Muscle of leg (tissue), 11 donors: ENCODE measurements around the gene HEBP1. TPM values are rescaled to one million over a fixed set of nuclear protein-coding genes. Genes with fewer than 3 reads are reported as not detected.
A peak's percentile ranks its signal among the peaks of the same experiment; 100 is the strongest.
"Not testable (repeated sequence)": the region's sequence is repeated elsewhere in the genome, so short reads cannot be mapped to it uniquely, and the experiment has no call there.

Experiments used
- DNase-seq: peaks from one replicate; pipeline ENCODE4 v3.0.0; 2013
- H3K27ac ChIP-seq: one replicate; pipeline ENCODE4 v1.5.1; 2013; ENCODE audit warnings: mild to moderate bottlenecking, low read length, control low read depth
- H3K27me3 ChIP-seq: one replicate; pipeline ENCODE4 v1.6.1; 2013; ENCODE audit warnings: low read length; ENCODE audit not compliant: control insufficient read depth, insufficient read depth
- H3K36me3 ChIP-seq: one replicate; pipeline ENCODE4 v1.6.1; 2013; ENCODE audit warnings: low read length; ENCODE audit not compliant: control insufficient read depth, insufficient read depth
- H3K4me1 ChIP-seq: one replicate; pipeline ENCODE4 v1.6.1; 2013; ENCODE audit warnings: low read length; ENCODE audit not compliant: control insufficient read depth, insufficient read depth
- H3K4me3 ChIP-seq: one replicate; pipeline ENCODE4 v1.5.1; 2013; ENCODE audit warnings: low read length, control low read depth
- H3K9me3 ChIP-seq: replicated peaks from 2 replicates; pipeline ENCODE4 v1.6.1; 2013; ENCODE audit warnings: low read depth, low read length; ENCODE audit not compliant: control insufficient read depth
- WGBS: methylation state at CpG from one replicate; pipeline ENCODE4 v1.1.5; 2013; ENCODE audit warnings: missing lambda C conversion rate; ENCODE audit not compliant: insufficient coverage; 5-methylcytosine and 5-hydroxymethylcytosine counted together
- polyA plus RNA-seq, 8 donors: library from polyadenylated mRNA; unstranded; fragments of 120-200 nt; gene quantifications; one replicate each; pipeline versions ENCODE4 v1.2.1 to v1.2.3, GENCODE V29; 2013; ENCODE audit warnings: inconsistent platforms in 1 of 8, low replicate concordance in 1 of 8; ENCODE audit not compliant: insufficient read length in 8 of 8, insufficient read depth in 1 of 8
- total RNA-seq: library from RNA; stranded (reverse); fragments of 120-200 nt; gene quantifications from one replicate; pipeline ENCODE4 v1.2.4, GENCODE V29; 2013

The HEBP1 gene
- total and polyA plus RNA-seq, 9 donors = 13.9 to 63.2 (median 47.0) TPM

GRCh38 chr12:13039328-13039956 is 39.4 kb upstream of the HEBP1 start:
- WGBS = 58% methylated on average over 3 of the region's 5 CpGs
- Histone ChIP-seq H3K4me3 (no peak overlapping the region), H3K27me3 (peaks cover 4% of the 10 kb centered on the region), H3K4me1 (peaks cover 4% of the 10 kb centered on the region), H3K36me3 (no peaks in the 10 kb centered on the region), H3K27ac (no peak overlapping the region), H3K9me3 (no peaks in the 10 kb centered on the region)
- no peak for DNase-seq

GRCh38 chr12:13038491-13039161 is 38.6 kb upstream of the HEBP1 start:
- H3K27ac ChIP-seq = no peak overlapping the region
- no peaks in the 10 kb centered on the region for H3K9me3 ChIP-seq
- WGBS = 61% methylated on average over 3 of the region's 4 CpGs
- peaks cover 4% of the 10 kb centered on the region for H3K27me3 ChIP-seq
- H3K4me3 ChIP-seq = no peak overlapping the region
- H3K36me3 ChIP-seq = no peaks in the 10 kb centered on the region
- no peaks in the 10 kb centered on the region for H3K4me1 ChIP-seq
- no peak for DNase-seq

- H3K9me3 ChIP-seq = no peaks in the 10 kb centered on the region
- H3K27me3 ChIP-seq = no peaks in the 10 kb centered on the region
- H3K4me1 ChIP-seq = peaks cover 3% of the 10 kb centered on the region
- DNase-seq = no peak
- no peak overlapping the region for H3K27ac ChIP-seq
- H3K36me3 ChIP-seq = no peaks in the 10 kb centered on the region
- 96% methylated on average over 2 of the region's 3 CpGs for WGBS
- no peak overlapping the region for H3K4me3 ChIP-seq
Observed at GRCh38 chr12:13036881-13037280, 36.8 kb upstream of the HEBP1 start.

GRCh38 chr12:13035335-13035734 is 35.3 kb upstream of the HEBP1 start:
- not testable (repeated sequence) for H3K9me3 ChIP-seq
- WGBS = 100% methylated on average over 2 of the region's 5 CpGs

GRCh38 chr12:13033476-13033875 is 33.4 kb upstream of the HEBP1 start:
- DNase-seq = peak; percentile 39
- 44% methylated on average over 4 of the region's 5 CpGs for WGBS
- no peak overlapping the region for H3K4me3 ChIP-seq

More at GRCh38 chr12:13035335-13035734, 35.3 kb upstream of the HEBP1 start:
- H3K4me1 ChIP-seq, H3K27me3 ChIP-seq, DNase-seq, H3K27ac ChIP-seq, H3K36me3 ChIP-seq, H3K4me3 ChIP-seq: not testable (repeated sequence)

GRCh38 chr12:13032164-13032563 is 32.1 kb upstream of the HEBP1 start:
- Histone ChIP-seq H3K27ac (no peak overlapping the region), H3K9me3 (no peaks in the 10 kb centered on the region), H3K27me3 (no peaks in the 10 kb centered on the region), H3K4me1 (peaks cover 3% of the 10 kb centered on the region), H3K4me3 (no peak overlapping the region), H3K36me3 (no peaks in the 10 kb centered on the region)
- DNase-seq = no peak
- 100% methylated on average over 1 of the region's 2 CpGs for WGBS

More at GRCh38 chr12:13033476-13033875, 33.4 kb upstream of the HEBP1 start:
- no peak overlapping the region for H3K27ac ChIP-seq
- no peaks in the 10 kb centered on the region for H3K9me3 ChIP-seq
- H3K36me3 ChIP-seq = no peaks in the 10 kb centered on the region
- no peaks in the 10 kb centered on the region for H3K27me3 ChIP-seq
- peaks cover 3% of the 10 kb centered on the region for H3K4me1 ChIP-seq

- DNase-seq = no peak
- Histone ChIP-seq H3K9me3 (no peaks in the 10 kb centered on the region), H3K27ac (no peak overlapping the region), H3K36me3 (no peaks in the 10 kb centered on the region), H3K4me3 (no peak overlapping the region), H3K27me3 (no peaks in the 10 kb centered on the region), H3K4me1 (peaks cover 3% of the 10 kb centered on the region)
- WGBS = 80% methylated on average over 2 of the region's 9 CpGs
Observed at GRCh38 chr12:13030541-13031291, 30.7 kb upstream of the HEBP1 start.

- 100% methylated on average over 1 of the region's 4 CpGs for whole genome bisulfite sequencing
- Histone ChIP-seq H3K4me3 (no peak overlapping the region), H3K4me1 (peaks cover 3% of the 10 kb centered on the region), H3K27me3 (no peaks in the 10 kb centered on the region), H3K27ac (no peak overlapping the region), H3K36me3 (no peaks in the 10 kb centered on the region), H3K9me3 (no peaks in the 10 kb centered on the region)
- peak; percentile 35 for DNase-seq
Observed at GRCh38 chr12:13028825-13029570, 28.9 kb upstream of the HEBP1 start.

DNA sequence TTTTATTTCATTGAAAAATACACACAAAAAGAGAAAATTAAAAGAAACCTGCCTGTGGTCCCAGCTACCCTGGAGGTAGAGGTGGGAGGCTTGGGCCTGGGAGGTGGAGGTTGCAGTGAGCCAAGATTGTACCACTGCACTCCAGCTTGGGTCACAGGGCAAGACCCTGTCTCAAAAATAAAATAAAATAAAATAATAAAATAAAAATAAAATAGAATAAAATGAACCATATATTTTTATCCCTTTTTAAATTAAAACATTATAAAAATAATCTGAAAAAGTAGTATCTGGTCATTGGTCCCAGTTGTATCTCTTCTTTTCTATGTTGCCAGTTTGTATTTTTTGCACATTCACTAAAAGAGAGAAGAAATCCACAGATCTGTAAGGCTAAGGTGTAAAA is 27.4 kb upstream of the HEBP1 start:
- H3K36me3 ChIP-seq = no peaks in the 10 kb centered on the region
- no peak overlapping the region for H3K4me3 ChIP-seq
- H3K4me1 ChIP-seq = no peaks in the 10 kb centered on the region
- no peak for DNase-seq
- H3K9me3 ChIP-seq = no peaks in the 10 kb centered on the region
- H3K27ac ChIP-seq = no peak overlapping the region
- no peaks in the 10 kb centered on the region for H3K27me3 ChIP-seq

GRCh38 chr12:13027032-13027431 is 27.0 kb upstream of the HEBP1 start:
- Histone ChIP-seq H3K9me3 (no peaks in the 10 kb centered on the region), H3K27ac (no peak overlapping the region), H3K27me3 (no peaks in the 10 kb centered on the region), H3K4me1 (no peaks in the 10 kb centered on the region), H3K36me3 (no peaks in the 10 kb centered on the region), H3K4me3 (no peak overlapping the region)
- DNase-seq = no peak
- WGBS = no CpG with 5 or more reads among the region's 2 CpGs
